ENCODE data around the gene IGLL1. TPM values are rescaled to one million over a fixed set of nuclear protein-coding genes. Genes with fewer than 3 reads are reported as not detected.

Gene IGLL1
- not detected in 5 replicates for total RNA-seq (2022; extraction: Qiagen RNA extraction)

DNA sequence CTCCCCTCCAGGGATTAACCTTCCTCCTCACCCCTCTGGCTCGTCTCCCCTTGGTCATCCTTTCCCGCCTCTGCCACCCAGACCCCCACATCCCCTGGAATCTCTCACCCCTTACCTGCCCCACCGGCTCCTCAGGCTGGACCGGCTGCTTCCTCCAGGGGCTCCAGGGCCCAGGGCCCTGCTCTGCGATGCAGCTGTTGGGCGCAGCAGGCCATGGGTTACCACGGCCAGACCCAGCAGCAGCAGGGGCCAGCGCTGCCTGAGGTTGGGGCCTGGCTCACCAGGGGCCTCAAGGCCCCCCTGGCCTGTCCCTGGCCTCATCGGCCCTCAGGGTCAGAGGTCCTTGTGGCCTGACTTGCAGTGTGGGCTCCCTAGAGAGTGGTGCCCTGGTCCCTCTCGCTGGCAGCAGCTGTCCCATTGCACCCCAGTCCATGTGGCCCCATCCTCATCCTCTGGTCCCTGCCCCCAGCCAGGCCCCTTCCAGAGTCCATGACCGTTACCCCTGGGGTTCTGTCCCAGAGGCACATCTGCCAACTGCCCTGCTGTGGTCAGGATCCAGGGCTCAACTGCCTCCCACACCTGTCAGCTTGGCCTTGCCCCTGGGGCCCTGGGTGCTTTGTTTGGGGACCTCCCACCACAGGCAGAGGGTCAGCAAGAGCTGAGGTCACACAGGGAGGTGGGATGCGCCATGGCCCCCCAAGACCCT lies at the start of gene IGLL1:
IGLL1 (minus strand) TSS at position 421 of the 706 bp plus-strand sequence; CDS start at position 321, 100 bp downstream.

Other genes with a start within 250 kb of the IGLL1 start
- gene DRICH1, start 52.0 kb upstream of the IGLL1 start, total RNA-seq (2022; extraction: Qiagen RNA extraction), result 0.11 to 0.41 TPM (median 0.12 TPM) in 4 of 5 replicates, not detected in the other
- gene RGL4, start 110.7 kb upstream of the IGLL1 start, total RNA-seq (2022; extraction: Qiagen RNA extraction), result not detected in 5 replicates
- gene ZNF70, start 170.8 kb upstream of the IGLL1 start, total RNA-seq (2022; extraction: Qiagen RNA extraction), result 1.1 to 1.5 TPM (median 1.3 TPM) in 5 replicates
- gene VPREB3, start 174.1 kb upstream of the IGLL1 start, total RNA-seq (2022; extraction: Qiagen RNA extraction), result 0.33 to 1.2 TPM (median 0.80 TPM) in 5 replicates
- not detected in 5 replicates for gene C22orf15, start 182.7 kb upstream of the IGLL1 start, total RNA-seq (2022; extraction: Qiagen RNA extraction)
- gene CHCHD10, start 187.7 kb upstream of the IGLL1 start, total RNA-seq (2022; extraction: Qiagen RNA extraction), result 92.9 to 197 TPM (median 166 TPM) in 5 replicates
- gene MMP11, start 192.6 kb upstream of the IGLL1 start, total RNA-seq (2022; extraction: Qiagen RNA extraction), result 0.13 to 0.24 TPM (median 0.15 TPM) in 5 replicates
- gene SMARCB1, start 206.7 kb upstream of the IGLL1 start, total RNA-seq (2022; extraction: Qiagen RNA extraction), result 49.6 to 56.0 TPM (median 54.7 TPM) in 5 replicates

All from A549 treated with dexamethasone at 1 μM for 4 hours (cell line).